Lower leg skin (tissue), 3 donors: ENCODE results near the gene CHRND.

Source experiments
- CTCF ChIP-seq, 3 donors: fragments of 450-650 bp; IDR thresholded peaks; one replicate each; pipeline ENCODE4 v1.5.1; 2016; ENCODE audit warnings: antibody characterized with exemption in 3 of 3, mild to moderate bottlenecking in 3 of 3, moderate library complexity in 2 of 3
- POLR2A ChIP-seq, 2 donors: fragments of 450-650 bp; IDR thresholded peaks; one replicate each; pipeline ENCODE4 v1.6.1; 2016 to 2017; ENCODE audit warnings: antibody characterized with exemption in 2 of 2, mild to moderate bottlenecking in 1 of 2, moderate library complexity in 1 of 2

DNA sequence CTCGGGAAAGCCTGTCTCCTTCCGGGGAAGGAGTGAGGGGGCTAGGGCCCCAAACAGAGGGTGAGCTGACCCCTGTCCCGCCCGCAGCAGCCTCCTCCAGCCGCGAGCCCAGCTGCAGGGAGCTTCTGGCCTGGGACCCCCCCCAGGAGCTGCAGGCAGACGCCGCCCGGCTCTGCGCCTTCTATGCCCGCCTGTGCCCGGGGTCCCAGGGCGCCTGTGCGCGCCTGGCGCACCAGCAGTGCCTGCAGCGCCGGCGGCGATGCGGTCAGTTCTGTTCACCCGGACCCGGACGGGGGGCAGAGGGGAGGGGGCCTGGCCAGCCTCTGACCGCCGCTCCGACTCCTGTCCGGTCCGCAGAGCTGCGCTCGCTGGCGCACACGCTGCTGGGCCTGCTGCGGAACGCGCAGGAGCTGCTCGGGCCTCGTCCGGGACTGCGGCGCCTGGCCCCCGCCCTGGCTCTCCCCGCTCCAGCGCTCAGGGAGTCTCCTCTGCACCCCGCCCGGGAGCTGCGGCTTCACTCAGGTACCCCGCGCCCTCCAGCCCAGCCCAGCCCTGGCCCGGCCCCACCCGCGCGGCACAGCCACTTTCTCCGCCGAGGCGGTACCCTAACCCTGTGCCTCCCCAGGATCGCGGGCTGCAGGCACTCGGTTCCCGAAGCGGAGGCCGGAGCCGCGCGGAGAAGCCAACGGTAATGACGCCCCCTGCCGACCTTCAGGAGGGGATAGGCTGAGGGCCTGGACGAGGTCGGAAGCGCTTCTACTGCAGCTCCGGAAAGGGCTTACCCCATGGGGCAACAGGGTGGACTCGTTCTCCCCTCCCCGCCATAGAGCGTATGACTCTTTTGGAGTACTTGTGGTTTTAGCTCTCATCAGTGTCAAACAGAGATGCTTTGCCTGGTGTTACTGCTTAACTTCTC, 2.0 kb upstream of the CHRND start:
- TF ChIP-seq POLR2A (IDR thresholded peaks at IDR 0.05) (no peak), CTCF (IDR thresholded peaks at IDR 0.05) (no peak)
